ENCODE measurements around the gene HEPN1.

HEPN1 gene

GRCh38 chr11:124937336-124937935, 18.4 kb downstream of the HEPN1 start:
- Histone ChIP-seq H3K9ac (ENCODE audit: low read length) (no peak overlapping the region), H4K20me1 (ENCODE audit: low read depth, low read length) (no peaks in the 10 kb centered on the region), H3K79me2 (ENCODE audit: insufficient read depth, low read length) (no peaks in the 10 kb centered on the region), H3K27me3 (ENCODE audit: low read length) (no peaks in the 10 kb centered on the region), H3K27ac (ENCODE audit: low read depth, low read length) (no peak overlapping the region), H3K4me3 (ENCODE audit: insufficient read depth, low read length, poor library complexity, severe bottlenecking) (no peak overlapping the region), H3K4me2 (ENCODE audit: low read depth, low read length, poor library complexity, severe bottlenecking) (no peak overlapping the region), H3F3A (ENCODE audit: insufficient read depth) (no peaks in the 10 kb centered on the region), H3K36me3 (ENCODE audit: low read length) (no peaks in the 10 kb centered on the region), H3K9me2 (replicated peaks; ENCODE audit: insufficient read depth, low read length) (no peaks in the 10 kb centered on the region), H3K9me3 (ENCODE audit: insufficient read depth, low read length) (no peaks in the 10 kb centered on the region), H2AFZ (ENCODE audit: low read depth, low read length, severe bottlenecking) (no peak overlapping the region)
- TF ChIP-seq CTCF (IDR thresholded peaks at IDR 0.05; ENCODE audit: insufficient read depth, low read length, poor library complexity, severe bottlenecking) (no peak), EZH2phosphoT487 (conservative IDR thresholded peaks at IDR 0.05; ENCODE audit: low read length) (no peak)

- H2AFZ ChIP-seq (ENCODE audit: low read depth, low read length, severe bottlenecking) = no peak overlapping the region
- no peaks in the 10 kb centered on the region for H4K20me1 ChIP-seq (ENCODE audit: low read depth, low read length)
- H3K27ac ChIP-seq (ENCODE audit: low read depth, low read length) = no peak overlapping the region
- no peaks in the 10 kb centered on the region for H3K9me2 ChIP-seq (replicated peaks; ENCODE audit: insufficient read depth, low read length)
- no peaks in the 10 kb centered on the region for H3K27me3 ChIP-seq (ENCODE audit: low read length)
- H3K4me2 ChIP-seq (ENCODE audit: low read depth, low read length, poor library complexity, severe bottlenecking) = no peak overlapping the region
- no peaks in the 10 kb centered on the region for H3K79me2 ChIP-seq (ENCODE audit: insufficient read depth, low read length)
- TF ChIP-seq EZH2phosphoT487 (conservative IDR thresholded peaks at IDR 0.05; ENCODE audit: low read length) = no peak
- no peak overlapping the region for H3K9ac ChIP-seq (ENCODE audit: low read length)
- no peaks in the 10 kb centered on the region for H3K9me3 ChIP-seq (ENCODE audit: insufficient read depth, low read length)
- H3K36me3 ChIP-seq (ENCODE audit: low read length) = no peaks in the 10 kb centered on the region
- no peaks in the 10 kb centered on the region for H3F3A ChIP-seq (ENCODE audit: insufficient read depth)
- H3K4me3 ChIP-seq (ENCODE audit: insufficient read depth, low read length, poor library complexity, severe bottlenecking) = no peak overlapping the region
These were observed 19.2 kb downstream of the HEPN1 start for GRCh38 chr11:124938206-124938765.

- no peaks in the 10 kb centered on the region for H3K36me3 ChIP-seq (ENCODE audit: low read length)
- H4K20me1 ChIP-seq (ENCODE audit: low read depth, low read length) = no peaks in the 10 kb centered on the region
- no peak overlapping the region for H3K4me3 ChIP-seq (ENCODE audit: insufficient read depth, low read length, poor library complexity, severe bottlenecking)
- H3K79me2 ChIP-seq (ENCODE audit: insufficient read depth, low read length) = no peaks in the 10 kb centered on the region
- H2AFZ ChIP-seq (ENCODE audit: low read depth, low read length, severe bottlenecking) = no peak overlapping the region
- no peaks in the 10 kb centered on the region for H3K9me2 ChIP-seq (replicated peaks; ENCODE audit: insufficient read depth, low read length)
- TF ChIP-seq CTCF (IDR thresholded peaks at IDR 0.05; ENCODE audit: insufficient read depth, low read length, poor library complexity, severe bottlenecking) = no peak
- TF ChIP-seq EZH2phosphoT487 (conservative IDR thresholded peaks at IDR 0.05; ENCODE audit: low read length) = no peak
- H3K27ac ChIP-seq (ENCODE audit: low read depth, low read length) = no peak overlapping the region
- no peaks in the 10 kb centered on the region for H3F3A ChIP-seq (ENCODE audit: insufficient read depth)
- no peaks in the 10 kb centered on the region for H3K9me3 ChIP-seq (ENCODE audit: insufficient read depth, low read length)
- no peak overlapping the region for H3K4me2 ChIP-seq (ENCODE audit: low read depth, low read length, poor library complexity, severe bottlenecking)
- H3K9ac ChIP-seq (ENCODE audit: low read length) = no peak overlapping the region
- H3K27me3 ChIP-seq (ENCODE audit: low read length) = no peaks in the 10 kb centered on the region
These were observed 19.9 kb downstream of the HEPN1 start for GRCh38 chr11:124938970-124939369.

- TF ChIP-seq CTCF (IDR thresholded peaks at IDR 0.05; ENCODE audit: insufficient read depth, low read length, poor library complexity, severe bottlenecking) (no peak), EZH2phosphoT487 (conservative IDR thresholded peaks at IDR 0.05; ENCODE audit: low read length) (no peak)
- no peak overlapping the region for H3K4me2 ChIP-seq (ENCODE audit: low read depth, low read length, poor library complexity, severe bottlenecking)
- H3K79me2 ChIP-seq (ENCODE audit: insufficient read depth, low read length) = no peaks in the 10 kb centered on the region
- H3K4me3 ChIP-seq (ENCODE audit: insufficient read depth, low read length, poor library complexity, severe bottlenecking) = no peak overlapping the region
- H3K36me3 ChIP-seq (ENCODE audit: low read length) = no peaks in the 10 kb centered on the region
- H4K20me1 ChIP-seq (ENCODE audit: low read depth, low read length) = no peaks in the 10 kb centered on the region
- no peaks in the 10 kb centered on the region for H3K9me2 ChIP-seq (replicated peaks; ENCODE audit: insufficient read depth, low read length)
- H3F3A ChIP-seq (ENCODE audit: insufficient read depth) = no peaks in the 10 kb centered on the region
- H3K9ac ChIP-seq (ENCODE audit: low read length) = no peak overlapping the region
- H2AFZ ChIP-seq (ENCODE audit: low read depth, low read length, severe bottlenecking) = no peak overlapping the region
- H3K27me3 ChIP-seq (ENCODE audit: low read length) = no peaks in the 10 kb centered on the region
- H3K27ac ChIP-seq (ENCODE audit: low read depth, low read length) = no peak overlapping the region
- no peaks in the 10 kb centered on the region for H3K9me3 ChIP-seq (ENCODE audit: insufficient read depth, low read length)
These were observed 22.7 kb downstream of the HEPN1 start for GRCh38 chr11:124941703-124942102.

Measured in SU-DHL-6 (cell line).